Skin epidermis (tissue), 12 donors: ENCODE measurements around the gene ZER1.
"Not testable (repeated sequence)": the region's sequence is repeated elsewhere in the genome, so short reads cannot be mapped to it uniquely, and the experiment has no call there.

Source experiments
- H3K27ac ChIP-seq, 21 experiments: fragments of 200-600 bp; sonication (generic) in 11 of 21; one replicate each; pipeline ENCODE4 v1.5.0; 2020; ENCODE audit warnings: mild to moderate bottlenecking in 3 of 21, inconsistent platforms in 2 of 21, moderate library complexity in 2 of 21
- H3K4me3 ChIP-seq, 7 experiments: fragments of 200-600 bp; sonication (generic) in 2 of 7; one replicate each; pipeline ENCODE4 v1.5.0; 2020; ENCODE audit warnings: inconsistent platforms in 2 of 7, mild to moderate bottlenecking in 2 of 7, moderate library complexity in 1 of 7

The ZER1 gene

DNA sequence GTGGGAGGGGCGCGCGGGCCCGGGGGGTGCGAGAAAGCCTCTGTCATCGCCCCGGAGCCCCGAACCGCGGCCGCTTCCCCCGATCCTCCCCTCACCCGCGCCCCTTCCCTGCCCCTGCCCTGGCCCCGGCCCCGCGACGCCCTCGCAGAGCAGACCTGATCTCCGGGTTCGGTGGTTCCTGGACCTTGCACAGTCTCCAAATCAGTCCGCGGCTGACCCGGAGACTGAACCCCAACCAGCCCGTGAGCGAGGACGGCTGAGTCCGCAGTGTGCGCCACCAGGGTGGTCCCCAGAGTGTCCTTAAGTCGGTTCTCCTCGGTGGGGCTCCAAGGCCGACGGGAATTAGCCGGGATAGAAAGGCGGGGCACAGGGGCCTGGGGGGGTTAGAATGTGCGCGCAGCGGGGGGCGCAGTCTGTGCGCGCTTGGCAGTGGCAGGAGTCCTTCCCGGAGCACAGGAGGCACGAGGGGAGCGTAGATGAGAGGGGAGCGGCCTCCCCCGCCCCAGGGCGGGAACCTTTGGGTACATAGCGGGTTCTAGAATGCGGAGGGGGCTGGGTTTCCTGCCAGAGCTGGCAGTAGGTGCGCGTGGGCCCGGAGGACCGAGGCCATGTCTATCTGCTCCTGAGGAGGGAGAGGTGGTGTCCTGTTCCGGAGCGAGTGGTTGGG is 68.6 kb downstream of the ZER1 start:
- peak overlapping the region; percentile 51 to 79 (median 63) for H3K4me3 ChIP-seq
- H3K27ac ChIP-seq, result peak overlapping the region; percentile 18 to 91 (median 78)

DNA sequence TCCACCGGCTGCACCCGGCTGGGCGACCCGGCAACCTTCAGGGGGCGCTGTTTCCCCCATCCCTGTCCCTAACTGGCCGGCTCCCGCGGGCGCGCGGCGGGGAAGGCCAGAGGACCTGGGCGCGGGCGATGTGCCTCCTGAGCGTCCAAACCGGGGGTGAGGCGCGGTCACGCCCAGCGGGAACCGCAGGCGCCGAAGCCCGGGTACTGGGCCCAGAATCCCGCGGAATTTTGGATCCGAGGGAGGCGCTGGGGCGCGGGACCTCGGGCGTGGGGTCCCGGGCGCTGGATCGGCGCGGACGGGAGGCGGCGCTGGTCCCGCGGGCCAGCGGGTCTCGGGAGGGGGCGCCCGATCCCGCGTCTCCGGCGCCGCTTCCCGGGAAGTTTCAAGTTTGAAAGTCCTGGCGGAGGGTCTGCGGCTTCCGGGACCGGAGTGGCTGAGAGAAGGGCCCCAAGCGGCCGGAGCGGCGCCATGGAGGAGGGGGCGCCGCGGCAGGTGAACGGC is 69.2 kb downstream of the ZER1 start, which contains the start of gene PKN3:
Gene PKN3 (plus strand): TSS at position 59 of the 504 bp plus-strand sequence. CDS start 413 bp downstream, at position 472.
- Histone ChIP-seq H3K27ac (peak within 1 kb of the TSS; percentile 18 to 91 (median 78)), H3K4me3 (peak within 1 kb of the TSS; percentile 51 to 79 (median 63))

DNA sequence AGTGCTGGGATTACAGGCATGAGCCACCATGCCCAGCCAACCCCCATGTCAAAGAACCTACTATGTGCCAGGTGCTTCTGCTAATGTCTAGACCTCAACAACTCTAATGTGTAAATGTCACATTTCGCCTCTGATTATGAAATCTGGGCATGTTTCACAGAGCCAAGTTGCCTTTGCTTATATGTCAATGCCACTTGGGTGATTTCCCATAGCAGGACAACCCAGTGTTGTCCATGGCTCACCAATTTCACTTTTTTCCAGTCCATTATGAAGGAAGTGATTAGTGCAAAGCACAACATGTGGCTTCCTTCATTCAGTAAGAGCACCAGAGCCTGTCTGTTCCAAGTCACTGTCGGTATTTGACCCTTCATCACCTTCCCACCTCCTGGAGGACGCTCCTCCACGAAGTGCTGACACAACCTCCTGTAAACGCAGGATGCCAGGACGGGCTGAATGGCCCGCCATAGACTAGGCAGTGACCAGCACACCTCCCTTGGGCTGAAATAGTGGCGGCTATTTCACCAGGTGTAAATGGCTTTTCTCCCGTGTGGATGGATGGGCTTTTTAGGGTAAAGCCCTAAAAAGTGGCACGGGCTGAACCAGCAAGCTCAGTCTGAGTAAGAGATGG is 70.4 kb downstream of the ZER1 start:
- Histone ChIP-seq H3K27ac (no peak overlapping the region), H3K4me3 (no peak overlapping the region)

DNA sequence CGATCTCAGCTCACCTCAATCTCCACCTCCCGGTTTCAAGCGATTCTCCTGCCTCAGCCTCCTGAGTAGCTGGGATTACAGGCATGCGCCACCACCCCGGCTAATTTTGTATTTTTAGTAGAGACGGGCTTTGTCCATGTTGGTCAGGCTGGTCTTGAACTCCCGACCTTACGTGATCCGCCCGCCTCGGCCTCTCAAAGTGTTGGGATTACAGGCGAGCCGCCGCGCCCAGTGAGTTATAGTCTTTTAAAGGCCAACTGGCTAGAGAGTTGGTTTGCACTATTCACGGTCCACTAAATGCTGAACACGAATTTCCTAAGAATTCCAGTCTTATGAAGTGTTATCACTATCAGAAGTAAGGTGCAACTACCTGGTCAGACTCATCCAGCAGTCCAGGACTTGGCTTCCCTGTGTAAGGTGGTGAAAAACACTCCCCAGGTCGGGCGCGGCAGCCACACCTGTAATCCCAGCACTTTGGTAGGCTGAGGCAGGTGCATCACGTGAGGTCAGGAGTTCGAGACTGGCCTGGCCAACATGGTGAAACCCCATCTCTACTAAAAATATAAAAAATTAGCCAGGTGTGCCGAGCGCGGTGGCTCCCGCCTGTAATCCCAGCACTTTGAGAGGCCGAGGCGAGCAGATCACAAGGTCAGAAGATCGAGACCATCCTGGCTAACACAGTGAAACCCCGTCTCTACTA is 72.5 kb downstream of the ZER1 start:
- not testable (repeated sequence) for H3K27ac ChIP-seq, H3K4me3 ChIP-seq

DNA sequence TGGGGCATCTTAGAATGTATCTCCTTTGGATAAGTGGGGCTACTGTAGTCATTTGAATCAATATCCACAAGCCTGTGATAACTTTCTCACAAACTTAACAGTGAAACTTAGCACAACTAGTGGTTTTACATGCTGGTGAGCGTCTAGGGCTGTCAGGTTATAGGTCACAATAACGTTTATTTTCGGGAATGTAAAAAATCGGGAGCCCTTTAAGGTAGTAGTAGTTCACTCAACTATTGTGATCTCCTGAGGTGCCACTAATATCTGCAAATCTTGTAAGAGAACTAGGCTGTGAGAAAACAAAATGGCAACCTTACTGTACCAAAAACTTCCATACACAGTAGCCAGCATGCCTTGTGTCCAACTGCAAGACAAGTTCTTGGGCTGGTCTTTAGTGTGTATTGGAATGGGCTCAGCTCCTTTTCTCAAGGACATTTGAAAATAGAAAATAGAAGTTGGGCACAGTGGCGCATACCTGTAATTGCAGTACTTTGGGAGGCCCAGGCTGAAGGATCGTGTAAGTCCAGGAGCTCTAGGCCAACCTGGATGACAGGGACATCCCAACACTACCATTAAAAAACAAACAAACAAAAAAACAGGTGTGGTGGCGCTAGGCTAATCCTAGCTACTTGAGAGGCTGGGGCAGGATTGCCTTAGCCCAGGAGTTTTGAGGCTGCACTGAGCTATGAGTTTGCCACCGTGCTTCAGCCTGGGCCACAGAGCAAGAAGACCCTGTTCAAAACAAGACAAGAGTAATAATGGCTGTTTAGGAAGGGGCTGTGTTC is 74.6 kb downstream of the ZER1 start:
- Histone ChIP-seq H3K4me3 (no peak overlapping the region), H3K27ac (no peak overlapping the region)

DNA sequence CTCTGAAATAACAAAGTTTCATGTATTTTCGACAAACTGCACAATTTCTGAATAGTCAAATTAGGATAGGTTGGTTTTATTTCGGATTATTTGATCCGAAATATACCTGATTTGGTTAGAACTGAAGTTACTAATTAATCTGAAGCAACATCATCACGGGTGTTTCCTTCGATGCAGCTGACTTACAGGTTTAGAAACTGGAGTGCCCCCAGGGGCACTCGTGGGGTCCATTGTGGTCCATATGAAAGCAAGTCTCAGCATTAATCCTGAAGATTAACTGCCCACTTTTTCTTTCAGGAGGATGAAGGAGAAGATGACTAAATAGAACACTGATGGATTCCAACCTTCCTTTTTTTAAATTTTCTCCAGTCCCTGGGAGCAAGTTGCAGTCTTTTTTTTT is 77.4 kb downstream of the ZER1 start:
- H3K27ac ChIP-seq, result no peak overlapping the region
- H3K4me3 ChIP-seq, result no peak overlapping the region

DNA sequence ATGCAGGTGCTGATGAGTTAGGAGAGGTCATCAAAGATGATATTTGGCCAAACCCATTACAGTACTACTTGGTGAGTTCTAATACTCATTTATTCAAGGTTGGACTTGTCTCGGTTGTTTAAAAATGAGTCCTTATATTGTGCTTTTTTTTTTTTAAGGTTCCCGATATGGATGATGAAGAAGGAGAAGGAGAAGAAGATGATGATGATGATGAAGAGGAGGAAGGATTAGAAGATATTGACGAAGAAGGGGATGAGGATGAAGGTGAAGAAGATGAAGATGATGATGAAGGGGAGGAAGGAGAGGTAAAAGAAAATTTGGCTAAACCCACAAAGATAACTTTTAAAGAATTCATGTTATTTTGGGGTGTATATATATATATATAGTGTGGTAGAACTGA is 78.0 kb downstream of the ZER1 start:
- not testable (repeated sequence) for H3K4me3 ChIP-seq, H3K27ac ChIP-seq

DNA sequence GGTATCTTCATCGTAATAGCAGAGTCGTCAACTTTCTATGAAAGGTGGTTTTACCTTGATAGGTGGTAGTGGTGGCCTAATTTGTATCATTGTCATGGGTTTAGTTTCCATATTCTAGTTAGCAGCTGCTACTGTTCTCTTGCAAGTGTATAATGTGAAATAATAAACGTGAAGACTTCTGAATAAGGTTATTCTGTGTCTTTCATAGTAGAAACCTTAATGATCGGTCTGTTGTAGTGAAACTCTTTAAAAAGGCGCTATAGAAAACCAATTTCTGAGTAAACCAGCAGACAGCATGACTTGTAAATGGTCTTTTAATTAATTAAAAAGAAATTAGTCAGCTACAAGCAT is 81.1 kb downstream of the ZER1 start:
- H3K27ac ChIP-seq, result peak overlapping the region in 20 of 21 experiments; percentile 53 to 94 (median 80)
- H3K4me3 ChIP-seq, result peak overlapping the region; percentile 49 to 87 (median 82)

DNA sequence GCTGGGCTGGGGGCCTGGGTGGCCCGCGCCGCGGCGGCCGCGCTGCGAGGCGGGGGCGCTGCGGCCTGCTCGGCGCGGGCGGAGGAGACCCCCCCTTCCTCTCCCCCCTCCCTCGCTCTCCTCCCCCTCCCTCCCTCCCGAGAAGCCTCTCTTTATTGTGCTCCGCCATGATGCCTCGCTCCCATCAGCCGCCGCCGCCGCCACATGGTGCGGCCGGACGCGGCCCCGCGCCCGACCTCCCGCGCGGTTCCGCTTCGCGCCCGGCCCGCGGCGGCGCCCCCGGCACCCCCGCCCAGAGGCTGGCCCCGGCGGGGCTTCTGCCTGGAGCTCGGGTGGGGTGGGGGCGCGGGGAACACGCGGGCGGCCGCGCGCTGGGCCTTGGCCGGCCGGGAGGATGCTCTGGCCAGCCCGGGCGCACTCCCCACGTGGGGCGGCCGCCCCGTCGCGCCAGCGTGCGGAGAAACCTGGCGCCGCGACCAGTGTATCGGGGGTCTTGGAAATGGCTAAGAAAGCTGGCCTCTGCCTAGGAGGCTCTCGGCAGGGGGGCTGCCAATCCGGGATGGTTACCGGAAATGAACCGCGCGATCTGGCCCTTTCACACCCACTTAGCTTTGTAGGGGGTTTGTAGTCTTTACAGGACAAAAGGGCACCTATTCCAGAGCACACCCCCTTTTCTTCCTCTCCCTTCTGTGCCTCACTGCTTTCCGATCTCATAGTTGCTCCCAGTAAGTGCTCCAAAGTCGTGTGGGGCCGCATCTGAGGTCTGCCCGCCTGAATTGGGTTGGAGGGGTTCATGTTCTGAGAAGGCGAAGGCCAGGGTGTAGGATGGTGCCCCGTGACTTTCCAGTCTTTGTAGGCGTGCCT is 81.7 kb downstream of the ZER1 start:
- Histone ChIP-seq H3K27ac (peak overlapping the region; percentile 53 to 94 (median 79)), H3K4me3 (peak overlapping the region; percentile 49 to 87 (median 82))

DNA sequence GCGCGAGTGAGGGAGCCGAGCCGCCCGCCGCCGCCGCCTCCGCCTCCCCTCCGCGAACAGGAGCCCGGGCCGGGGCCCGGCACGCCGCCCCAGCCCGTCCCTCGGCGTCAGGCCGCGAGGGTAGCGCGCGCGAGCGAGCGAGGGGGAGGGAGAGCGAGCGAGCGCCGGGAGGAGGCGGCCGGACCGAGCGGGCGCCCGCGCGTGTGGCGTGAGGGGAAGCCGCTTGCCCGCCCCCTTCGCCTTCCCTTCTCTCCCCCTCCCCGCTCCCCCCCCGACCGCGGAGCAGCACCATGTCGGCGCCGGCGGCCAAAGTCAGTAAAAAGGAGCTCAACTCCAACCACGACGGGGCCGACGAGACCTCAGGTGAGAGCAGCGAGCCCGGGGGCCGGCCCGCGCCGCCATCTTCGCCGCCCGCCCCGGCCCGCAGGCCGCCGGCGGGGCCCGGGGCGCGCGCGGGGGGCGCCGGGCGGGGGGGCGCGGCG is 82.4 kb downstream of the ZER1 start:
- peak overlapping the region; percentile 88 to 98 (median 95) for H3K27ac ChIP-seq
- peak overlapping the region; percentile 66 to 87 (median 82) for H3K4me3 ChIP-seq

DNA sequence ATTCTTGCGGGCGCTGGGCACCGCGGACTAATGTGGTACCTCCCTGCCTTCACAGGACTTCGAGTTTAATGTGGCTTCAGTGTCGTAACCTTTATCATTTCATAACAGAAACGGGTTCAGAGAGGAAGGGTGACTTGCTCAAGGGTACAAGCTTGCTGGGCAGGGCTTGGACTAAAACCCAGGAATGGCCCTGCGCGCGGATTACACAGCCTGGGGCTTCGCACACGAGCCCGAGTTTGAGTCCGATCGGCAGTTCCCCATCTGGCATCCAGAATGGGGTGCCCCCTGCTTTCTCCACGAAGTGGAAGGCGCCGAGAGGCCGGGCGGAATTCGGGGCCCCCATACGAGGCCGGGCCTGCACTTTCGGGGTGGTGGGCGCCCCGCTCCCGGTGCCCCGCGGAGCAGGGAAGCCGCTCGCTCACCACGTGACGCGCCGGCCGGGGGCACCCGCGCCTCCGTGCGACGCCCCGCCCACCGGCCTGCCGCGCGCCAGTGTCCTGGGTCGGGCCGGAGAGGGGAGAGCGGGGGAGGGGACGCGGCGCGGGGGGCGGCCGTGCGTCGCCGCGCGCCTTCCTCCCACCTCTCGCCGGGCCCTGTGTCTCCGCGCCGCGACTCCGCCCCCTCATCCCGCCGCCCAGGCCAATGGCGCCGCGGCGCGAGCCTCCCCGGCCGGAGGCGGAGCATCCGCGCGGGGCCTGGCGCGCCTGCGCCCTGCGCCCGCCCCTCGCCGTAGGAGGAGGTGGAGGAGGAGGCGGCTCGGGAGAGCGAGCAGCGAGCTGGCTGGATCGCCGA is 83.0 kb downstream of the ZER1 start, which contains the start of gene SET:
Gene SET (plus strand): TSS at position 722 of the 792 bp plus-strand sequence. CDS start 361 bp downstream, outside the sequence.
- peak within 1 kb of the TSS; percentile 88 to 98 (median 95) for H3K27ac ChIP-seq
- peak within 1 kb of the TSS; percentile 66 to 87 (median 82) for H3K4me3 ChIP-seq

DNA sequence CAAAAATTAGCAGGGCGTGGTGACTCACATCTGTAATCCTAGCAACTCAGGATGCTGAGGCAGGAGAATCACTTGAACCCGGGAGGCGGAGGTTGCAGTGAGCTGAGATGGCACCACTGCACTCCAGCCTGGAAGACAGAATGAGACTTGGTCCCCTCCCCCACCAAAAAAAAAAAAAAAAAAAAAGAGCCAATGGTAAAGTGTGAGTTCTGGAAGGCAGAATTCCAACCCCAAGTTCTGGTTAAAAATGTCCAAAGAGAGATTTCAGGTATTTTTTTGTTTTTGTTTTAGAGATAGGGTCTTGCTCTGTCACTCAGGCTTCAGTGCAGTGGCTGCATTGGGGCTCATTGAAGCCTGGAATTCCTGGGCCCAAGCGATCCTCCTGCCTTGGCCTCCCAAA is 84.3 kb downstream of the ZER1 start:
- no peak overlapping the region for H3K4me3 ChIP-seq
- H3K27ac ChIP-seq, result peak overlapping the region in 4 of 21 experiments; percentile 86 to 97 (median 95)

DNA sequence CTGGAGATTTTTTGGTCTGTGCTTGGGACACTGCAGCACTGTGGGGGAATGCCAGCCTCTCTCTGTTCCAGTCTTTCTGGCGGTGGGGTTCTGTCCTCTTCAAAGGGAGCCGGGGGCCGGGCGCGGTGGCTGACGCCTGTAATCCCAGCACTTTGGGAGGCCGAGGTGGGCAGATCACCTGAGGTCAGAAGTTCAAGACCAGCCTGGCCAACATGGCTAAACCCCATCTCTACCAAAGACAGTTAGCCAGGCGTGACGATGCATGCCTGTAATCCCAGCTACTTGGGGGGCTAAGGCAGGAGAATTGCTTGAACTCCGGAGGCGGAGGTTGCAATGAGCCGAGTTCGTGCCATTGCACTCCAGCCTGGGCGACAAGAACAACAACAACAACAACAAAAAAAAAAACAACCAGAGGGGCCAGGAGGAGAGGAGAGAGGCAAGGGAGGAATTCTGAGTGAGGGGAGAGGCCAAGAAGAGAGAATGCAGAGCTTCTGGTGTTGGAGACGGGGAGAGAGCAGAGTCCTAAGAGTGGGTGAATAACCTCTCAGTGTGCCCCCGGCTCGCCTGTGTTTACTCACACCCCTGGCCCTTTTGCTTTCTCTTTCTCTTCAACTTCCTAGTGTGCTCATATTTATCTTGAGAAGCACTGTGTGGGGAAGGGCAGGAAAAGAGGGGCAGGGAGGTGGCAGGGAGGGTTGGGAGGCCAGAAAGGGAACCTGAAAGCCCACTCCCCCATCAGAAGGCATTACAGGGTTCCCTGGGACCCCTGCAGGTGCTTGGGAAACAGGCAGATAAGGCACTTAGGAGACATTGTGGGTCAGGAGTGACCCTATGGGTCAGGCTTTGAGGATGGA is 85.9 kb downstream of the ZER1 start:
- H3K4me3 ChIP-seq, result peak overlapping the region in 4 of 7 experiments; percentile 0 to 69 (median 10)

DNA sequence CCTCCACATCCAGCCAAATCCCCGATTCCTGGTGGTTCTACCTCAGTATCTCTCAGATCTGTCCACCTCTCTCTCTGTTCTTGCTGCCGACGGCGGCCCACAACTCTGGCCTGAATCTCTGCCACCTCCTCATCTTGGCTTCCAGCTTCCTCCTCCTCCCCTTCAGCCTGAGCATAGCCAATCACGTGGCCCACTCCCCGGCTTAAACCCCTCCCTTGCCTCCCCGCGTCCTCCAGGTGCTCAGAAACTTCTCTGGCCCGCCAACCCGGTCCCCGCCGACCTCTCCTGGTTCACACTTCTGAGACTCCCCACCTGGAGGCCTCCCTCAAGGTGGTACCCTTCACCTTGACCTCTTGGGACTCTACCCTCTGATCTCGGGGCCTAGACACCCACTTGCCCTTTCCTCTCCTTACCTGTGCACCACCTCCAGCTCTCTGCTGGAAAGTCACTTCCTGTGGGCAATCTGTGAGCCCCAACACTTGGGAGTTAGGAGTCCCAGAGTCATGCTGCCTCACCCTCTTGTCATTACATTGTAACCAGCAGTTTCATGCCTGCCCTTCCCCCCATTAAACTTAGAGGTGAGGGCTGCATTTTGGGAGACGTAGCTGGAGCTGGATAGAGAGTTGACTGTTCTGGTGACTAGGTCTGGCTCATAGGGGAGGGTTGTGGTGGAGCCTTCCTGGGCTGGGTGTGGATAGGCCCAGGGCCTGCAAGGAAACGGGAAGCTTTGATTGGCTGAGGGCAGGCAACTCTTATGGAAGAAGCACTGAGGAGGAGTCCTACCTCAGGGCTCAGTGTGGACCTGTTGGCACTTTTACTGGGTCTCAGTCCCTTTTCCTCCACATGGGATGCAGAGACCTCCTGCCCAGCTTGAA is 87.2 kb downstream of the ZER1 start:
- Histone ChIP-seq H3K27ac (peak overlapping the region; percentile 72 to 97 (median 88)), H3K4me3 (peak overlapping the region; percentile 39 to 70 (median 65))

More for the DNA sequence above, 85.9 kb downstream of the ZER1 start:
- peak overlapping the region in 20 of 21 experiments; percentile 26 to 97 (median 88) for H3K27ac ChIP-seq

DNA sequence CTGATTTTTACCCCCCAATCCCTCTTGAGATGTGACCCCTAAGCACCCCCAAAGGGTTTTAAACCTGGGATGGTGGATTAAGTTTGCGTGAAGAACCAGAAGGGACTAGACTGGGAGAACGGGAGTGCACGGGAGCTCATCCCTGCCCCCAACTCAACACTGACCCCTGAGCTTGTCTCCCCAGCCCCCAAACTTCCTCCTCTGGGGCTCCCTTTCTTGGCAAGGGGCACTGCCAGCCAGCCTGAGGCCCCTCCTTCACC is 87.7 kb downstream of the ZER1 start:
- peak overlapping the region; percentile 39 to 70 (median 65) for H3K4me3 ChIP-seq
- peak overlapping the region; percentile 72 to 97 (median 88) for H3K27ac ChIP-seq
